HCT116 (cell line): Measurements from ENCODE around the gene KCTD19. TPM values are rescaled to one million over a fixed set of nuclear protein-coding genes. Genes with fewer than 3 reads are reported as not detected.

Experiments
- ATAC-seq: fragments of 200-7000 bp; cut with Tn5 transposase; 2 replicates; pipeline ENCODE4 v1.9.1; 2020; ENCODE audit warnings: mild to moderate bottlenecking, moderate library complexity
- BruUV-seq: library from RNA; stranded (reverse); fragments of 400-500 nt; replicated peaks from 2 replicates; lab custom pipeline; 2021; lab: Mats Ljungman, UMichigan
- CTCF ChIA-PET: fragments of 300-600 bp; sonication (Branson Sonifier 250); formaldehyde crosslinking; loops from one replicate; lab custom pipeline; 2021; ENCODE audit warnings: antibody characterized with exemption; lab: Charles Lee
- POLR2A ChIA-PET: fragments of 300-600, 350-600 bp; sonication (Branson Sonifier 250); formaldehyde crosslinking; loops from one replicate; lab custom pipeline; 2021; ENCODE audit warnings: antibody characterized with exemption; lab: Charles Lee
- RAD21 ChIA-PET, 2 experiments: fragments of 300-600 bp; sonication (Branson Sonifier 250); formaldehyde crosslinking; loops; one replicate each; lab custom pipeline; 2023; ENCODE audit warnings: low total read pairs in 2 of 2; ENCODE audit not compliant: uncharacterized antibody in 2 of 2, unreplicated experiment in 2 of 2, low non-redundant PET in 1 of 2; lab: Charles Lee
- DNase-seq: peaks from one replicate; pipeline ENCODE4 v3.0.0-alpha.2; 2010; ENCODE audit warnings: low read depth, low spot score
- H2AFZ ChIP-seq: fragments of 200-600 bp; shearing (Covaris generic), sonication (generic); 2 replicates; pipeline ENCODE4 v1.6.1; 2017; ENCODE audit warnings: low read depth, mixed run types, mixed read lengths, antibody characterized with exemption, low read length; ENCODE audit not compliant: poor library complexity, severe bottlenecking
- H3K27ac ChIP-seq: 2 replicates; pipeline ENCODE4 v1.5.1; 2012; ENCODE audit warnings: low read depth, low read length
- H3K27me3 ChIP-seq: fragments of 200-600 bp; sonication (generic); 2 replicates; pipeline ENCODE4 v1.6.1; 2016; ENCODE audit warnings: mixed run types, low read length, mixed read lengths; ENCODE audit not compliant: insufficient read depth
- H3K36me3 ChIP-seq, 2 experiments: fragments of 200-500 bp in 1 of 2; fragments of 200-600 bp in 1 of 2; sonication (Bioruptor generic) in 1 of 2; sonication (generic) in 1 of 2; 2 replicates each; pipeline versions ENCODE4 v1.5.1 to v1.6.1; 2014 to 2016; ENCODE audit warnings: low read length in 2 of 2, inconsistent platforms in 1 of 2, mixed read lengths in 1 of 2, mixed run types in 1 of 2; ENCODE audit not compliant: insufficient read depth in 2 of 2, control insufficient read depth in 1 of 2
- H3K4me1 ChIP-seq, 2 experiments: fragments of 200-600 bp in 1 of 2; sonication (generic) in 1 of 2; 2 replicates each; pipeline versions ENCODE4 v1.5.1 to v1.6.1; 2012 to 2017; ENCODE audit warnings: low read length in 2 of 2, inconsistent platforms in 1 of 2, mild to moderate bottlenecking in 1 of 2, mixed read lengths in 1 of 2, mixed run types in 1 of 2, moderate library complexity in 1 of 2; ENCODE audit not compliant: insufficient read depth in 2 of 2, control insufficient read depth in 1 of 2
- H3K4me2 ChIP-seq: fragments of 200-600 bp; sonication (generic); 2 replicates; pipeline ENCODE4 v1.6.1; 2017; ENCODE audit warnings: mixed run types, low read length, mixed read lengths
- H3K4me3 ChIP-seq, 2 experiments: fragments of 200-600 bp in 1 of 2; sonication (generic) in 1 of 2; replicated peaks in 1 of 2; 2 replicates each; pipeline ENCODE4 v1.5.1; 2011 to 2016; ENCODE audit warnings: low read length in 2 of 2, control low read depth in 1 of 2, low read depth in 1 of 2, mild to moderate bottlenecking in 1 of 2, mixed read lengths in 1 of 2, mixed run types in 1 of 2
- H3K79me2 ChIP-seq: fragments of 200-600 bp; sonication (generic); 2 replicates; pipeline ENCODE4 v1.6.1; 2017; ENCODE audit warnings: mild to moderate bottlenecking, mixed run types, low read length, moderate library complexity, mixed read lengths; ENCODE audit not compliant: insufficient read depth
- H3K9ac ChIP-seq: fragments of 200-600 bp; sonication (generic); 2 replicates; pipeline ENCODE4 v1.6.1; 2016; ENCODE audit warnings: low read length, mixed read lengths
- H3K9me2 ChIP-seq: fragments of 200-600 bp; sonication (generic), shearing (Covaris generic); 2 replicates; pipeline ENCODE4 v1.6.1; 2017; ENCODE audit warnings: mixed run types, mild to moderate bottlenecking, moderate library complexity; ENCODE audit not compliant: insufficient read depth
- H3K9me3 ChIP-seq, 2 experiments: fragments of 200-500 bp in 1 of 2; fragments of 200-600 bp in 1 of 2; sonication (Bioruptor generic) in 1 of 2; sonication (generic) in 1 of 2; 2 replicates each; pipeline ENCODE4 v1.6.1; 2014 to 2017; ENCODE audit warnings: low read length in 2 of 2, mixed read lengths in 2 of 2, inconsistent platforms in 1 of 2, low read depth in 1 of 2, mild to moderate bottlenecking in 1 of 2, mixed run types in 1 of 2, moderate library complexity in 1 of 2; ENCODE audit not compliant: control insufficient read depth in 1 of 2, insufficient read depth in 1 of 2
- H4K20me1 ChIP-seq: fragments of 200-600 bp; sonication (generic), shearing (Covaris generic); 2 replicates; pipeline ENCODE4 v1.6.1; 2017; ENCODE audit warnings: mixed run types, mild to moderate bottlenecking, moderate library complexity; ENCODE audit not compliant: insufficient read depth
- CTCF ChIP-seq, 3 experiments: fragments of 200-600 bp in 1 of 3; sonication (generic) in 1 of 3; IDR thresholded peaks in 2 of 3; conservative IDR thresholded peaks in 1 of 3; 2 replicates each; pipeline ENCODE4 v1.5.1; 2012 to 2017; ENCODE audit warnings: low read depth in 2 of 3, low read length in 2 of 3, antibody characterized with exemption in 1 of 3, borderline replicate concordance in 1 of 3, control low read depth in 1 of 3, mild to moderate bottlenecking in 1 of 3, mixed read lengths in 1 of 3, mixed run types in 1 of 3, moderate library complexity in 1 of 3; ENCODE audit not compliant: insufficient read depth in 1 of 3
- EGR1 ChIP-seq: IDR thresholded peaks from 2 replicates; pipeline ENCODE4 v1.6.1; 2012; ENCODE audit warnings: low read depth
- EZH2 ChIP-seq: fragments of 200-600 bp; sonication (generic); IDR thresholded peaks from 2 replicates; pipeline ENCODE4 v1.6.1; 2017; ENCODE audit warnings: antibody characterized with exemption, mixed run types
- FOSL1 ChIP-seq: IDR thresholded peaks from 2 replicates; pipeline ENCODE4 v1.6.1; 2012; ENCODE audit warnings: low read depth
- SP1 ChIP-seq: IDR thresholded peaks from 2 replicates; pipeline ENCODE4 v1.6.1; 2012; ENCODE audit warnings: low read depth
- intact Hi-C: fragments of 100-400 bp; cut with micrococcal nuclease; formaldehyde crosslinking; loops from 2 replicates; pipeline ENCODE4 v1.10.0; 2022
- total RNA-seq: library from RNA; stranded (reverse); gene quantifications from one replicate; pipeline ENCODE4 v1.2.1, GENCODE V29; 2021; ENCODE audit not compliant: unreplicated experiment

KCTD19 gene
- total RNA-seq, 1 experiment from 2014 or later: not detected

GRCh38 chr16:67283039-67283825, 43.3 kb downstream of the KCTD19 start:
- H3K9me3 ChIP-seq: no peaks in the 10 kb centered on the region

More at GRCh38 chr16:67283039-67283825, 43.3 kb downstream of the KCTD19 start:
- no peak for DNase-seq
- no peaks in the 10 kb centered on the region for H4K20me1 ChIP-seq
- H3K4me1 ChIP-seq: peaks cover 10 to 17% of the 10 kb centered on the region in 2 experiments
- no peak overlapping the region for H3K4me2 ChIP-seq
- no peaks in the 10 kb centered on the region for H3K9me2 ChIP-seq
- BruUV-seq: no TSS peak
- ChIA-PET POLR2A (no interaction called here), CTCF (no interaction called here)
- H3K4me3 ChIP-seq: no peak overlapping the region
- H3K27me3 ChIP-seq: no peaks in the 10 kb centered on the region
- intact Hi-C loops: no loop called here
- TF ChIP-seq SP1 (no peak), FOSL1 (no peak), CTCF (IDR thresholded peaks at IDR 0.05 in 2 of 3, conservative IDR thresholded peaks at IDR 0.05 in 1 of 3; ENCODE audit: borderline replicate concordance in 1 of 3, insufficient read depth in 1 of 3, low read depth in 2 of 3, low read length in 2 of 3) (peak in 1 of 3 experiments; percentile 27; a peak in 1 of 6 replicates), EGR1 (no peak), EZH2 (no peak)
- TF ChIP-seq, all 23 proteins: peak for 1
- H3K36me3 ChIP-seq: peaks cover 3 to 5% of the 10 kb centered on the region in 2 experiments; a peak in 2 of 4 replicates
- peaks cover 6% of the 10 kb centered on the region for H3K79me2 ChIP-seq
- no peak overlapping the region for H2AFZ ChIP-seq
- H3K27ac ChIP-seq: no peak overlapping the region
- no peak overlapping the region for H3K9ac ChIP-seq
- RAD21 ChIA-PET: no interaction called here
- no peak for ATAC-seq
